GM12892 (cell line): ENCODE measurements around the gene ARSD.

ENCODE experiments used
- POLR2A ChIP-seq: IDR thresholded peaks from 2 replicates; pipeline ENCODE4 v1.6.1; 2011; ENCODE audit warnings: low read depth, low read length, control low read depth
- POLR2AphosphoS5 ChIP-seq: IDR thresholded peaks from 2 replicates; pipeline ENCODE4 v1.6.1; 2011; ENCODE audit warnings: low read depth, low read length, control low read depth
- TAF1 ChIP-seq: IDR thresholded peaks from 2 replicates; pipeline ENCODE4 v1.6.1; 2011; ENCODE audit warnings: low read depth, mild to moderate bottlenecking, control low read depth, low read length, borderline replicate concordance

- TF ChIP-seq POLR2A (no peak), TAF1 (no peak), POLR2AphosphoS5 (no peak)
Measured at GRCh38 chrX:2921193-2921592, 7.9 kb downstream of the ARSD start.
